ENCODE results near the gene AMBN.
"Not testable (repeated sequence)": the region's sequence is repeated elsewhere in the genome, so short reads cannot be mapped to it uniquely, and the experiment has no call there.

Gene AMBN

DNA sequence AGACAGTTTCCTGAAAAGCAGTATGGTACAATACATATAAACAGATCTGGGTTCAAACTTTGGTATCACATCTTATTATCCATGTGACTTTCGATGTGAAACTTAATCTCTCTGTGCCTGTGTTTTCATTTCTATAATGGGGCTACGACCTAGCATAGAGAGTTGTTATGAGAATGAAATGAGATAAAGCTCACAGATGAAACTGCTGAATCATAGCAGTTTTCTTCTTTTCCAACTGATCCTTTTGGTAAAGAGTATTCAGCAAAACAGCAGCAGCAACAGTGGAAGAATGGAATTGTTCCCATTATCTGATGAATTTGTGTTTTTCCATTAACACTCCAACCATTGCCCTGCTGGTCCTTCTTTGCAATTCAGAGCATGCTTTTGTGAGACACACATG is 16.3 kb downstream of the AMBN start:
- no peak for FAIRE-seq

DNA sequence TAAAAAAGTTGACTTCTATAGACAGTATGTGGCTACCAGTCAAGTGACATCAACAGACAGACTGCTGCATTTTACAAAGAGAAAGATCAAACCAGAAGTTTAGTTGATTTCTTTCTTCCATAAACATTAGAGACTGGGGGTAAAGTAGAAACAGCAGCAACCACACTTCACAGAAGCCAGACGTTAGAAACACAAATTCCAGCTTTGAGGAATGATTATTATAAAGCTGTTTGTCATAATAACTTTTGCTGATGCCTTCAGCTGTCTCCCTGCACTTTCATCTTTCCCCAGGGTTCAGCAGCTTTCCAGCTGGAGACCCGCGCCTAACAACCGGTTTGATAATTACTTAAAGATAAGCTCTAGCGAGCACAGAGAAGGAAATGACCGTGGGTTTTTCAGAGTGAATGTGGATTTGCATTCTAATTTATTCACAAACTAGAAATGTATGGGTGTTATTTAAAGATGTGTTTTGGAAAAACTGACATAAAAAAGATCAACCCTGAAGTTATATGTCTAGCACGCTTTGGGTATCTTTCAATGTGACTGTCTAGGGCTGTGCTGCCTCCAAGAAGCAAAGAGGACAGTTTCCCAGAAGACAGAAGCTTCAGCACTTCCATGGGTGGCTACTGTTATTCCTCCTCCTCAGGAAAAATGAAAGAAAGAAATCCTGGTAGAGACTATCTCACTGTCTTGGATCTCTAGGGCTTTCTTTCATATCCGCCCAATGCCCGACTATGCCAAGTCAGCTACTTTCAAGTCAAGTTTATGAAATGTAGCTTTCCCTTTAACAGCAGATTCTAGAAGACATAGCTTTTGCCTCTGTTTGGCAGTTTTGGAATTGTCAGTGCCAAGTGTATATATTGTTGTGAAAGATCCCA is 21.5 kb downstream of the AMBN start:
- FAIRE-seq = no peak

DNA sequence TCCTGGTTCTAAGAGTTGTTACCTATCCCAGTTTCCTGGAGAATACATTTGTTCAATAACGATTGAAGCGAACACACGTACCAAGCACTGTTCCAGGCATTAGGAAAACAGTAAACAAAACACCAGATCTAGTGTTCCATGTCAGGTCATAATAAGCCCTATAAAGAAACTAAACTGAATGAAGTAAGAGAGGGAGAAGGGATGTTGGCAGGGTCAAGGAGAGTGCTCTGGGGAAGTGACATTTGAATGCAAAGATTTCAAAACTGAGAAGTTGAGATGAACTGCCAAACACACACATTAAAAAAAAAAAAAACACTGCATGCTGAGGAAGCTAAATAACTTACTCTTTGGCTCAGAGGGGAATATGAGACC is 22.1 kb downstream of the AMBN start:
- no peak for FAIRE-seq

DNA sequence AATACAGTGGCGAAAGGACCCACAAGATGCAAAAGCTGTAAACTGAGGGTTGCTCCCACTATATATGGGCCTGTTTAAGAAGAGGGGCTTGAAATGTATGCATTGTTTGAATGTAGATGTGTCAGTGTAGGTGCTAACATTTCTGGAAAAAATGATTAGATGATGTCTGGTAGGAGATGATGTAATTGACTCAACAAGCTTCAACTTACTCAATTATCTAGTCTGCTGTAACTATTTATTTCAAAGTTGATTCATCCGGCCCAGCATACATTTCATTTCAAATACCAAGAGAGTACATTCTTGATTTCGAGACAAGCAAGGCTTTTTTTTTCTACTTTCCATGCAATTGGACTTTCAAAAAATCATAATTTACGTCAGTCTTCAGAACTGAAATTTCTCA is 27.2 kb downstream of the AMBN start:
- FAIRE-seq = no peak

DNA sequence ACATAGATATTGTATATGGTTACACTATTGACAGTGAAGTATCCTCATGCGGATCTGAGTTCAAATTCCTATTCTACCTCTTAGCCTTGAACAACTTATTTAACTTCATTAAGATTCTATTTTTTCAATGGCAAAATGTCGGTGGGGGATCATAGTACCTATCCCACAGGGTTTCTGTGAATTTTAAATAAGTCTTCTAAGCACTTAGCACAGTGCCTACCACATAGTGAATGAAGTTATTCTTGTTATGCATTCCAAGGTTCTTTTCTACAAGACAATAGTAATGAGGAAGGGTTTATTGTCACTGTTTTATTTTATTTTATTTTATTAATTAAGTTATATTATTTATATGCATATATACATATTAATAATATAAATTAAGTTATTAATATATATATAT is 27.7 kb downstream of the AMBN start:
- FAIRE-seq = no peak

DNA sequence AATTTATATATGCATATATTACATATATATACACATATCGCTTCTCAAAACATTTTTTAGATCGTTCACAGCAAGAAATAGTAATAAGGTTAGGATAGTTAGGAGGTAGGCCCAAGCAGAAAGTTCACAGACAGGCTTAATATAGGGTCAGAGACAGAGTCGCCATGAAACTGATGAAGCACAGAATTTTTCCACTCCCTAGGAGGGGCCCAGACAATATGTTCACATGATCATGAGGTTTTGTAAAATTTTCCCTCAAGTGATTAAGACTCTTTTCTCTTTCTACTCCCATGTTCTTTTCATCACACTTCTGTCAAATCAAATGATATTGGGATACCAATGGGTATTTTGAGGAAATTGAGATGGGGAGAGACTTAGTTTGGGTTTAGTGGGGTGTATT is 31.3 kb downstream of the AMBN start:
- no peak for FAIRE-seq

DNA sequence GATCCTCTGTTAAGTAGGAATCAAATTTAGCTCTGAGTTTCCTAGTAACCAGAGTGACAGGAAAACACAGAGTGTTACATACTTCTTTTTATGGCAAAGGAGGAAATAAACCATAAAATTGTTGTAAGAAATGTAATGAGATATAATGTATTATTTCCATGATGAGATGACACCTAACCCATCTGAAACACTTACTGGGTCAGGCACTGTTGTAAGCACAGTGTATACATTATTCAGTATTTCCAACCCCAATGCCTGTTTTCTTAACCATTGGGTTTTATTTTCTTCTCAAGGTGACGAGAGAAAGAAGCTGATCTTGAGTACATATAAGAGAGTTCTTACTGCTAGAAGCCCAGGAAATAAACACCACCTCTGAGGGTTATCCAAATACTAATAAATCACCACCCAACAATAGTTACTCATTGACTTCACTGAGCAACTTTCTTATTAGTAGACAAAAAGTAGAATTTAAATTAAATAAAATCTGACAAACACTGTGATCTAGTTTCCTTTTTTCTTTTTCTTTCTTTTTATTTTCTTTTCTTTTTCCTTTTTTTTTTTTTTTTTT is 32.3 kb downstream of the AMBN start:
- no peak for FAIRE-seq

DNA sequence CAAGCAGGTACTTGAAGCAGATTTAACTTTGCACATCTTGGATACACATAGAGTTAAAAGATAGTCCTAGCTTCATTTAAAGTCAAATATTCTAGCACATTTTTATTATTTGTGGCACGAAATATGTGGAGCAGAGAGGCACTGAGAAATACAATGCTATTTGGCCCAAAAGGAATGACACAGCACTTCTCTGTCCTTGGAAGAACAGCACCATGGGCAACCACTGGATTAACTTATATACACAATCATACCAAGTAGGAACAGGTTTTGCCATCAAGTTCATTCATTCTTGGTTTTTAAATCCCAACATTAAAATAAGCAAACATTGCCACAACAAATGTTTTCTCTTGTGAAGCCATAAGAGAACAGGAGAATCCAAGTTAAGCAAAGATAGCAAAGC is 35.6 kb downstream of the AMBN start:
- FAIRE-seq = no peak

DNA sequence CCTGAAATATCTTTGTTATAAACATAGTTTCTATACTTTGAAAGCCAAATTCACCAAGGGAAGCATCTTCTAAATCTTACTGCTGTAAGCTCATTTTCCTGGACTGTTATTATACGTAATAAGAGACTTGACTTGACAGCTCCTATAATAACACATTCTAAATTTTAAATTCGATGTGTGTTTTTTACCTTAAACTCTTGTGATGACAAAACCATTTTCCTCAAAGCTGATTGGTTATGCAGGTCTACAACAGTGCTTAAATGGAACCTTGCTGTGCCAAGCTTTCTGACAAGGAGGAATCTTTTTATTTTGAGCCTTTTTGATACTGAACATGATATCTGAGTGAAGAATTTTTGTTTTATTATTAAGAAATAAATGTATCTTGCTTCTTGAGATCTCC is 36.4 kb downstream of the AMBN start, which contains the start of gene ENAM:
ENAM (plus strand) TSS at position 301 of the 400 bp plus-strand sequence. CDS start 757 bp downstream, outside the sequence.
- no peak for FAIRE-seq

DNA sequence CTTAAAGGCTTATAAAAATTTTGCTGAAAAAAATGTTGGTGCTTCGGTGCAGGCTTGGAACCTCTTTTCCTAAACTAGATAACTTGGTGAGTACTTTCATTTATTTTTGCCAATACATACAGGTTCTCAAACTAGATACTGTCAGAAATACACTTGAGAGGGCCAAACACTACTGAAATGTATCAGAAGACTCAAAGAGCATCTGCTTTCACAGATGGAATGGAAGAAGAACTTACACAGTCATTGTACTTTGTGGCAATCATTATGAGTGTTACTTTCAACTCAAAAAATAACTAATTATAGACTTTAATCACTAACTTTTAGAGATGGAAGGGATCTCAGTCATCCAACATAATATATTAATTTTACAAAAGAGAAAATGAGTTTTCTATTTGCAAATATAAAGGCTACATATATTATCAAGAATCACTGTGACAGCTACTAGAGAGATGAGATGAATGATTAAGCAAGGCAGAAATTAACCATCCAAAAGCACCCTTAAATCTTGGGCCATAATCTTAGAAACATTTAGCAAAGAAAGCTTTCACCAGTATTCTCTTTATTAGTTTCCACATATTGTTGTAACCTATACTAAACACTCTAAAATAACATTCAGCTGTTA is 37.5 kb downstream of the AMBN start:
- FAIRE-seq = no peak

DNA sequence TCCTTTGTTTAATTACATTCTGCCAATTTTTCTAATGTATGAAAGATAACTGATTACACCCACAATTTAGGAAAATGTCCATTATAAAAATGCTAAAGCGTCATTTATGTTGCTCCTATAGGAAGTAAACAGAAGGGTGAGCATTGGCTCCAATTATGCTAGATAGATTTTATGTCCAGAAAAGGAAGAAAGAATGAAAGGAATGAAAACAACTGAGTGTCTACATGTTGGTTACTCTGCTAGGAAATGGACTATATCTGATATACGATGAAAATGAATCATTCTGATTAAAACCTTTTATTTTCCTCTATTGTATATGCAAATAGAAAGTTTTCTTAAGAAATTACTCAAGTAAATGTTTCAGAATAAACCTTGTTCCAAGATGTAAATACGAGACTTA is 38.1 kb downstream of the AMBN start:
- no peak for FAIRE-seq

DNA sequence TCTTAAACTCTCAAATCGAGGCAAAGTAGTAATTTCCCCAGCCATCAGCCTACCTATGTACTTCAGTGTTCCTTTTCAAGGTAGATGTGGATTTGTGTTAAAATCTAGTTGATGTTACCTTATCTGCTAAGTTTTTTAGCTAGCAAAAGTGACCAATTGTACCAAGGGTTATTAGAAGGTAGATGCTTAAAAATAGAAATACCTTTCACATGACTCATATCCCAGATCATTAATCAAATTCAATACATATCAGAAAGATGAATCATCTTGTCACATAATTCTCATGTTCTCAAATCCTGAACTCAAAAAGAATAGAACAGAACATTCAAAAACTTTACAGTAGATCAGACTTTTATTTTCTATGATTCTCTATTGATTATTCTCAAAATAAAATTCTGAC is 40.0 kb downstream of the AMBN start:
- FAIRE-seq = no peak

DNA sequence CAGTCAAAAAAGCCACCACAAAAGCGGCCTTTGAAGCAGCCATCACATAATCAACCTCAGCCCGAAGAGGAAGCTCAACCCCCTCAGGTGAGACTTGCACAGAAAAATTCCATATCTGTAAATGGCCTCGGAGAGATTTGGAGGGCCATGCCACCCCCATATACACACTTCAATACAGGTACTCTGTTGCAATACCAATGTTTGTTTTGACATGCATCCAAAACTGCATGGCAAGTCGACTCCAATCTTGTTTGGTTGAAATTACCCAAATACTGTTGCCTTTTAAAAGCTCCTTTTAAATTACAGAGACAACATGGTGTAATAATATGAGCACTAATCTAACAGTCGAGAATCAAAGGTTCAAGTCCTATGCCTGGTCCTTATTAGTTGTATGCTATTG is 42.4 kb downstream of the AMBN start:
- no peak for FAIRE-seq

DNA sequence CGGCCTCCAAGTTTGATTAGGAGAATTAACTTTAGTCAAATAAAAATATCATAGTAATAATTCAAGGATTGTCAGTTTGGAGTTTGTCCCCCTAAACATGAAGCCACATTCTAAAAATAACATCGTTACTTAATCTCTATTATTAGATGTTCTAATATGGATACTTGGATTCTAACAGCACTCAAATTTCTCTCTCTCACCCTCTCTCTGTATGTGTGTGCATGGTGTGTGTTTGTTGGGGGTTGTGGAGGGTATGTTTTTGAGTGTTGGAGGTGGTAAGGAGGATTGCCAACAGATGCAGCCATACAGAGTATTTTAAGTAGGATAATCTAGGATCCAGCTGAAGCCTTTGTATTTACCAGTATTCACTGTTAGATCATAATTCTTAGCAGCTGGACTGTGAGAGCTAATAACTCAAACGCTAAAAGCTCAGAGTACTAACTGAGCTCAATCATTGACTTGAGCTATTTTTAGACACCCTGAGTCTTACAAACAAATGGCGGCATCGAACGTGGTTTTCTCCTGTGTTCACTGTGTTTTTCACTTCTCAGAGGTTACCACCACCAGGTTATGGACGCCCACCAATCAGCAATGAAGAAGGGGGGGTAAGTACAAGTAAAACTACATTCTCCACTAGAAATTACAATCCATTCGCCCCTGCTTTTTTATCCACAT is 45.3 kb downstream of the AMBN start:
- FAIRE-seq = no peak

DNA sequence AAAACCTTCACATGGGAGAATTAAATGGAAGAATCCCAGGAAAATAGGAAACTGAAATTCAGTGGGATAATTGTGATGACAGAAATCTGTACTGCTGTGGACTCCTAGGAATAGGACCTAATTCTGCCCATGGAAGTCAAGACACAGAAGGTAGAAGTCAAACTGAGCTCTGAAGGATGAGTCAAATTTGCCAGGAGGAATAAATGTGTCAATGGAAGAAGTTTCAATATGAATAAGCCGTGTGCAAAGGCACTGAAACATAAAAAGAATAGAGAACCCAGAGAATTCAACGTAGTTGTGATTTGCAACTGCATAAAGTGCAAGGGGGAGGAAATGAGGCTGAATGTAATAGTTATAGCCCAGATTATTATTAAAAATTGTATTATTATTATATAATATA is 48.1 kb downstream of the AMBN start:
- no peak for FAIRE-seq

DNA sequence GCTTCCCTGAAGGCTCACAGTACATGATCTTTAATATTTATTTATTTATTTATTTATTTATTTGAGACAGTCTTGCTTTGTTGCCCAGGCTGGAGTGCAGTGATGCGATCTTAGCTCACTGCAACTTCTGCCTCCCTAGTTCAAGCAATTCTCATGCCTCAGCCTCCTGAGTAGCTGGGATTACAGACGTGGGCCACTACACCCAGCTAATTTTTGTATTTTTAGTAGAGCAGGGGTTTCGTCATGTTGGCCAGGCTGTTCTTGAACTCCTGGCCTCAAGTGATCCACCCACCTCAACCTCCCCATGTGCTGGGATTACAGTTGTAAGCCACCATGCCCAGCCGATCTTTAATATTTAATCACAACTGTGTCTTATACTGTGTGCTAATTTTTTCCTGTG is 58.7 kb downstream of the AMBN start:
- not testable (repeated sequence) for FAIRE-seq

DNA sequence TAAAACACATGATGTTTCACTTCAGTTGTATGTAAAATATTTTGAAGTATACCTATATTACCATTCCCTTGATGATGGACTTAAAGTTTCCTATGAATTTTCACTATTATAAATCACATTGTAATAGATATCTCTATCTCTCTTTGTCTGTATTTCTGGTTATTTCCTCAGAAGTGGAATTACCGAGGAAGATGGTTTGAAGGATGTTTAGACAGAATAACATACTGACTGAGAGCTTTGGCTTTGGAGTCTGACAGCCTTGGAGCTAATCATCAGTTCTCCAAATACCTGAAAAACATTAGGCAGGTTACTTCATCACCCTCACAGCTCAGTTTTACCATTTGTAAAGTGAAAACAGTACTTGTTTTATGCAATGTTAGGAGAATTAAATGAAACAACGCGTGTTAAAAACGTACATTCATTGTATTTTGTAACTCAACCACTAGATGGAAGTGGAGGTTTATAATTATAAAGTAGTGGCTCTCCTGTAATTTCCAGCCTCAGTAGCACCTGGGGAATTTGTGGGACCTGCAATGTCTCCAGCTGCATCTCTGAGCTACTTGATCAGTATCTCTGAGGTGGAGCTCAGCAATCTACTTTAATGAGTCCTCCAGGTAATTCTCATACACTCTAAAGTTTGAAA is 59.9 kb downstream of the AMBN start:
- FAIRE-seq = peak; percentile 65

DNA sequence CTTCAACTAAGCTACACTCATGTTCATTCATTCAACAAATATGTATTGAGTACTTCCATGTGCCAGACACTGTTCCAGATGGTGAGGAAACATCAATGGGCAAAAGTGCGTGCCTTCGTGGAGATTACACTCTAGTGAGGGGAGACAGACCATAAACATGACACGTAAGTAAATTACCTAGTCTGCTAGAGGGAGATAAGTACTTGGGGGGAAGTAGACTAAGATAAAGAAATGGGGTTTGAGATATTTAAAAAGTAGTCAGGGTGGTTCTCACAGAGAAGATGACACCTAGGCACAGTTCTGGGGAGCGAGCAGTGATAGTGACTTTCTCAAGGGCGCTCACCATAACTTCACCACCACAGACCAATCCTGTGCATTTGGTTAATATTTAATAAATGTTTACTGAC is 62.6 kb downstream of the AMBN start:
- no peak for FAIRE-seq
